Measurements from ENCODE around the gene TWF2. TPM values are rescaled to one million over a fixed set of nuclear protein-coding genes. Genes with fewer than 3 reads are reported as not detected.
A peak's percentile ranks its signal among the peaks of the same experiment; 100 is the strongest.

Gene TWF2
- total and polyA plus RNA-seq, 9 of the 15 experiments (the other 6 are each of a cell fraction or from before 2014, with no cell fraction given) = 0.11 to 61.9 (median 29.7) TPM

DNA sequence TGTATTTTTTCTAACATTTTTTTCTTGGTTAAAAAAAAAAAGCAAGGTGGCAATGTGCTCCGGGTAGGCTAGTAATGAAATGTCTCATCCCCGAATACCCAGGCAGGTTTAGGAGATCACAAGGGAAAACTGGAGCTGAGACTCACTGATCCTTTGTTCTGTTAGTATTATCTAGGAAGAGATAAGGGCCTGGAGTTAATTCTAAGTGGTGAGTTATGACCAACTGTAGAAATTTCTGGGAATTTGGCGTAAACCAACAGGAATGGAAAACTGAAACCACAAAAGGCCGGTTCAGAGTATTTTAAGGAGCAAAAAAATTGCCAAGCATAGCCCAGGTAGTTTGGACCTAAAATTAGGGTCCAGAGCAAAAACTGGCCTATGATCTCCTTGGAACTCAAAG is 19.0 kb upstream of the TWF2 start:
- no peaks in the 10 kb centered on the region for H3K9me3 ChIP-seq (replicated peaks; ENCODE audit: control insufficient read depth, insufficient read depth, low read depth, low read length)
- peaks cover 99% of the 10 kb centered on the region for H3K36me3 ChIP-seq (ENCODE audit: control insufficient read depth, insufficient read depth, low read length)
- CTCF ChIA-PET (ENCODE audit: low intra/inter-chr PET ratio) = no interaction called here
- H3K79me2 ChIP-seq (ENCODE audit: control insufficient read depth, insufficient read depth, low read length) = peaks cover 14% of the 10 kb centered on the region; the same call in 2 of the 3 replicates
- intact Hi-C loops (cut with micrococcal nuclease) (no loop called here), in situ Hi-C loops (cut with MboI) (no loop called here)
- no peak overlapping the region for H2AFZ ChIP-seq (ENCODE audit: low read depth, low read length)
- ATAC-seq (no peak), FAIRE-seq (no peak), DNase-seq (ENCODE audit: extremely low read depth in 1 of 4, low spot score in 3 of 4) (no peak)
- H3K4me3 ChIP-seq = no peak overlapping the region
- no peak overlapping the region for H3K9ac ChIP-seq (ENCODE audit: insufficient read depth in 1 of 2, low read depth in 2 of 2, low read length in 2 of 2)
- peaks cover 0 to 19% of the 10 kb centered on the region in 2 experiments; a peak in 4 of 5 replicates for H3K4me1 ChIP-seq (replicated peaks in 1 of 2; ENCODE audit: control insufficient read depth in 2 of 2, insufficient read depth in 2 of 2, low read length in 2 of 2)
- no peaks in the 10 kb centered on the region for H4K20me1 ChIP-seq (replicated peaks; ENCODE audit: control insufficient read depth, insufficient read depth, low read length)
- H3K27ac ChIP-seq (ENCODE audit: extremely low read depth, low read depth, low read length) = no peak overlapping the region
- no peaks in the 10 kb centered on the region for H3K27me3 ChIP-seq (ENCODE audit: control insufficient read depth in 2 of 2, insufficient read depth in 2 of 2, low read length in 2 of 2)
- no peak overlapping the region for H3K4me2 ChIP-seq (ENCODE audit: insufficient read depth, low read length)
- H3K9me1 ChIP-seq (ENCODE audit: control insufficient read depth, insufficient read depth, low read length) = no peaks in the 10 kb centered on the region
- no TSS peak for BruUV-seq (replicated peaks)
- 52% methylated on average over 4 of the region's 4 CpGs for WGBS (ENCODE audit: insufficient coverage, low coverage, missing lambda C conversion rate)
- TF ChIP-seq ZNF41 (CRISPR knock-in tag; conservative IDR thresholded peaks at IDR 0.05) = no peak
- no peak for TF ChIP-seq SAP30 (IDR thresholded peaks at IDR 0.05; ENCODE audit: borderline replicate concordance, insufficient read depth, low read depth, low read length, poor library complexity, severe bottlenecking)
- no peak for TF ChIP-seq FOS (IDR thresholded peaks at IDR 0.05; ENCODE audit: extremely low read depth, insufficient read length)
- TF ChIP-seq FOSL1 (tag; conservative IDR thresholded peaks at IDR 0.05) = 0 out of 2 replicates have a peak, but pooled peaks have one; percentile 23
- TF ChIP-seq, protein P1, sequence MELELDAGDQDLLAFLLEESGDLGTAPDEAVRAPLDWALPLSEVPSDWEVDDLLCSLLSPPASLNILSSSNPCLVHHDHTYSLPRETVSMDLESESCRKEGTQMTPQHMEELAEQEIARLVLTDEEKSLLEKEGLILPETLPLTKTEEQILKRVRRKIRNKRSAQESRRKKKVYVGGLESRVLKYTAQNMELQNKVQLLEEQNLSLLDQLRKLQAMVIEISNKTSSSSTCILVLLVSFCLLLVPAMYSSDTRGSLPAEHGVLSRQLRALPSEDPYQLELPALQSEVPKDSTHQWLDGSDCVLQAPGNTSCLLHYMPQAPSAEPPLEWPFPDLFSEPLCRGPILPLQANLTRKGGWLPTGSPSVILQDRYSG (tag; conservative IDR thresholded peaks at IDR 0.05; ENCODE audit: low read depth) = no peak
- peak; percentile 52; the same call in 1 of the 2 replicates for TF ChIP-seq SOX6 (IDR thresholded peaks at IDR 0.05)
- TF ChIP-seq, protein P2, sequence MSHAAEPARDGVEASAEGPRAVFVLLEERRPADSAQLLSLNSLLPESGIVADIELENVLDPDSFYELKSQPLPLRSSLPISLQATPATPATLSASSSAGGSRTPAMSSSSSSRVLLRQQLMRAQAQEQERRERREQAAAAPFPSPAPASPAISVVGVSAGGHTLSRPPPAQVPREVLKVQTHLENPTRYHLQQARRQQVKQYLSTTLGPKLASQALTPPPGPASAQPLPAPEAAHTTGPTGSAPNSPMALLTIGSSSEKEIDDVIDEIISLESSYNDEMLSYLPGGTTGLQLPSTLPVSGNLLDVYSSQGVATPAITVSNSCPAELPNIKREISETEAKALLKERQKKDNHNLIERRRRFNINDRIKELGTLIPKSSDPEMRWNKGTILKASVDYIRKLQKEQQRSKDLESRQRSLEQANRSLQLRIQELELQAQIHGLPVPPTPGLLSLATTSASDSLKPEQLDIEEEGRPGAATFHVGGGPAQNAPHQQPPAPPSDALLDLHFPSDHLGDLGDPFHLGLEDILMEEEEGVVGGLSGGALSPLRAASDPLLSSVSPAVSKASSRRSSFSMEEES (CRISPR knock-in tag; IDR thresholded peaks at IDR 0.05) = no peak
- POLR2A ChIA-PET = interaction anchor here (0.6 kb wide), 2 partner anchors 10 to 16 kb away, joined by 3 to 4 read pairs; no protein-coding TSS in a partner anchor

Data from K562 (cell line).